Stimulated activated CD4-positive, alpha-beta T cell treated with anti-CD3 and anti-CD28 coated beads, Interleukin-15, amount 100 ng/mL, for 24 hours (primary cell): ENCODE measurements around the gene PIP4K2A.
A peak's percentile ranks its signal among the peaks of the same experiment; 100 is the strongest.
"Not testable (repeated sequence)": the region's sequence is repeated elsewhere in the genome, so short reads cannot be mapped to it uniquely, and the experiment has no call there.

Source experiments
- DNase-seq: peaks from one replicate; pipeline ENCODE4 v3.0.0-alpha.2; 2020

PIP4K2A gene

DNA sequence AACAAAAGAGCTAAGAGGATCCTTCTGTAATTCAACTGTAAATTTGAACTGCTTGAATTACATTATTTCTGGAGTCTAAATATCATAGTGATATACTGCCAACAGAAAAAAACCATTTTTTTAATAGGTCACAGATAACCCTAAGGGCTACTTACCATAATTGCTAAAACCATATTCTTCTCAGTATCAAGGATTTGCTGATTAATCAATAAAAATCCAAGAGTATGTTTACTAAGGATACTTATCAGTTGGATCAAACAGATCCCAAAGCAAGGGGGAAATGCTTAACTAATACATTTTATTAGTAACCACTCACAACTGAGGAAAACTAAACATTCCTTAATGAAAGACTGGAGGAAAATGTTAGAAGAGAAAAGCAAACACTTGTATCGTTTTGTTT lies 166.0 kb downstream of the PIP4K2A start:
- DNase-seq, result no peak

DNA sequence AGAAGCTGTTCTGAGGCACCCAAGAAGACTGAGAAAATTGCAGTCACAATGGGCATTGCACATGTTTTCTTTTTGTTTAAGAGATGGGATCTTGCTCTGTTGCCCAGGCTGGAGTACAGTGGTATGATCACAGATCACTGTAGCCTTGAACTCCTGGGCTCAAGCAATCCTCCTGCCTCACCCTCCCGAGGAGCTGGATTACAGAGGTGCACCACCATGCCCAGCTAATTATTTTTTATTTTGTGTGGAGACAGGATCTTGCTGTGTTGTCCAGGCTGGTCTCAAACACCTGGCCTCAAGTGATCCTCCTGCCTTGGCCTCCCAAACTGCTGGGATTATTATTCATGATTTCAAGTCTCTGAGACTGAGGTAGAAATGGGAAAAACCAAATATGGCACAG lies 168.7 kb downstream of the PIP4K2A start:
- no peak for DNase-seq

DNA sequence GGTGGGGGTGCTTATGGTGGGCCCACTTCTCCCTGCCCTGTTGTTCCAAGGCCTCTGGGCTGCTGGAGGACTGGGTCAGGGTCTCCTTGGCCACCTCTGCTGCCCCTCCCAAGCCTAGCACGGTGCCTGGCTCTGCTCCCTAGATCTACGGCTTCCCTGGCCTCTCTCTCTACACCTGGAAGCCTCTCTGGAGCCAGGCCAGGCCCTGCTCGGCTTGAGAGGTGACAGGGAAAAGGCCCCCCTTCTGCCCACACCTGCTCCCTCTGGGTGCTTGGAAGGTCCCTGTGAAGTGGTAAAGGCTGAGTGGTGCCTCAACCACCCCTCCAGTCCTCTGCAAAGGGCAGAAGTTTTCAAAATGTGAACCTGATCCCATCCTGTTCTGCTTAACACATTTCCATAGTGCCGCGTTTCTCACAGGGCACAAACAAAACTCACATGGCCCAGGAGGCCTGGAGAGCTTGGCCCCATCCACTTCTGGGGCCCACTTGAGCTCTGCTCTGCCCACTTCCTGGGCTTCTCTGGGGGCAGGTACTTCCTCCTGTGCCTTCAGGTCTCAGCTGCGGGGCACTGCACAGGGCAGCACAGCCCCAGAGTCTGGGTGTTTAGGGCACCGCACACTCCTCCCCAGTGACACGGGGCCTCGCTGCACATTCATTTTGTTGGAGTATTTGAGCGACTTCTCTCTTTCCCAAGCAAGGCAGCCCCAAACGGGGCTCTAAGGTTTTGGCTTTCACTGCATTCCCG lies 169.9 kb downstream of the PIP4K2A start:
- no peak for DNase-seq

DNA sequence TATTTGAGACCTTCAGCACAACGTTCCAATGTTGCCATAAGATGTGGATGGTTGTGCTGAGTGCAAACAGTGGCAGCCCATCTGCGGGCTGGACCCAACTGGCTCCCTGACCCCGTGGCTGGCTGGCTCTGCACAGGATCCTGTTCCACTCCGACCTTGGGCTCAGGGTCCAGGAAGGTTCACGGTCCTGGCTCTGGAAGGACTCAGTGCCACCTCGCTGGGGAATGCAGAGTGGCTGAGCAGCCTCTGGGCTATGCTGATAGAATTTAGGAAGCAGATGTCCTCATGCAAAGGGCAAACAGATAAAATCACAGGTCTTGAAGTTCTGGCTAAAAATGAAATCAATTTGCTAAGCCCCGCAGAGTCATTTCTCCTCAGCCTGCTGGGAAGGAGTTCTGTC lies 171.6 kb downstream of the PIP4K2A start:
- no peak for DNase-seq

DNA sequence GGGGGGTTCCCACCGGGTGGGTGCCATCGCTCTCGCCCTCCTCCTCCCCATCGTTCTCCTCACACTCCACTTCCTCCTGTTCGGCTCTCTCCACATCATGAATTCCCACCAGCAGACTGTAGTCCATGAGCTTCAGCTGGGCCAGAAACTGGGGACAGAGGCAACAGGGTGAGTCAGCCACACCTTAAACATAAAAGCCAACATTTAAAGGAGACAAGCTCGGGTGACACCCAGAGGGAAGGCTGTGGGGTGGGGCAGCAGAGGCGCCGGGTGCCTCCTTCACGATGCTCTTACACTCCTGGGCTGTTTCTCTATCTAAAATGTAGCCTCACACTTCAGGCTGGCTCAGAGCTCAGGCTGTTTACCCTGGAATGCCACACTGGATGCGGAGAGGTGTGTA lies 172.5 kb downstream of the PIP4K2A start:
- DNase-seq, result no peak

DNA sequence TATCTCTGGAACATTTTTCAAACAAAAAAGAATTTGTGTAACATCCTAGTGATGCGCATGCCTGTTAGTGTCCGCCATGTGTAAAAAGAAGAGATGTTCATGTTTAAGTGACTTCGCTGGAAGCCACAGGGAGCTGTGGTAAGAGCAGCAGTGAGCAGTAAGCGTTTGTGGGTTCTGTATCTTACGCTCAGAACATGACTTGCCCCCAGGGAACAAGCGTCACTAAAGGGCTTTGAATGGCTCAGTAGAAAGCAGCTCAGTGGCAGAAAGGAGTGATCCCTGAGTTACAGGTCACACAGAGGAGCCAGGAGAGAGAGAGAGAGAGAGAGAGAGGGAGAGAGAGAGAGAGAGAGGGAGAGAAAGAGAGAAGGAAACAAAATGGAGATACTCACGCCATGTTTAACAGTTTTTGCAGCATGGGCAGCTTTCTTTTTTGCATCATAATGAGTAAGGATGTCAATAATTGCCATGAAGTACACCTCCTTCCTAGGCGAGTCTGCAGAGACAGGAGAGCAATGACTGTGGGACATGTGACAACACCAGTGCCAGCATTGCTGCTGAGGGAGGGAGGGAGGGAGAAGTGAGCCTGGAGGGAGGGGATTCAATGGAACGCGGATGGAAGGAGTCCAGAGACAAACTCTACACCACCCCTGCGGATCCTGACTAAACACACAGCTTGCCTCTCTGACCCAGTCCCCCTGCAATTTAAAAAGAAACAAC lies 174.6 kb downstream of the PIP4K2A start:
- DNase-seq, result no peak

DNA sequence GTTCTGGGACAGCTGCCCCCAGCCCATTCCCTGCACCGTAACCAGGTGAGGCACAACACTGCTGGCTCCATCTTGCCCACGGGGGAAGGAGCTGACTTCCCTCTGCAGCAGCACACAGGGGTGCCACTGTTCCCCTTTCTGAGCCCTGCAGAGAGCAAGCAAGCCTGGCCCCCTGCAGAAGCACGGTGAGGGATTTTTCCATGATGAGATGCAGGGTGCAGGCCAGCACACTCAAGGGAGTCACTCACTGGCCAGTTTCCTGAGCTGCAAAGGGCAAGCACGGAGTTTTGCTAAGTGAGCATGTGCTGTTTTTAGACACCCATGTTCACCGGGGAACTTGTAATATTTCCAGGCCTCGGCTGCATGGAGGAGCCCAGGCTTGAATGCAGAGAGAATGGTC lies 176.6 kb downstream of the PIP4K2A start:
- no peak for DNase-seq

- no peak for DNase-seq
These were observed 177.8 kb downstream of the PIP4K2A start for GRCh38 chr10:22536620-22537019.

GRCh38 chr10:22534849-22535604 lies 179.4 kb downstream of the PIP4K2A start:
- no peak for DNase-seq

GRCh38 chr10:22531441-22531840 lies 182.9 kb downstream of the PIP4K2A start:
- no peak for DNase-seq

GRCh38 chr10:22531008-22531407 lies 183.4 kb downstream of the PIP4K2A start:
- no peak for DNase-seq

GRCh38 chr10:22527520-22527919 lies 186.9 kb downstream of the PIP4K2A start:
- no peak for DNase-seq

DNA sequence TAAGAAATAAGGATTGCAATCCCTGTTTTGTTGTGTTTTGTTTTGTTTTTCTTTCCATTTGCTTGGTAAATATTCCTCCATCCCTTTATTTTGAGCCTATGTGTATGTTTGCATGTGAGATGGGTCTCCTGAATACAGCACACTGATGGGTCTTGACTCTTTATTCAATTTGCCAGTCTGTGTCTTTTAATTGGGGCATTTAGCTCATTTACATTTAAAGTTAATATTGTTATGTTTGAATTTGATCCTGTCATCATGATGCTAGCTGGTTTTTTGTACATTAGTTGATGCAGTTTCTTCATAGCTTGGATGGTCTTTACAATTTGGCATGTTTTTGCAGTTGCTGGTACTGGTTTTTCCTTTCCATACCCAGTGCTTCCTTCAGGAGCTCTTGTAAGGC lies 190.0 kb downstream of the PIP4K2A start:
- not testable (repeated sequence) for DNase-seq

DNA sequence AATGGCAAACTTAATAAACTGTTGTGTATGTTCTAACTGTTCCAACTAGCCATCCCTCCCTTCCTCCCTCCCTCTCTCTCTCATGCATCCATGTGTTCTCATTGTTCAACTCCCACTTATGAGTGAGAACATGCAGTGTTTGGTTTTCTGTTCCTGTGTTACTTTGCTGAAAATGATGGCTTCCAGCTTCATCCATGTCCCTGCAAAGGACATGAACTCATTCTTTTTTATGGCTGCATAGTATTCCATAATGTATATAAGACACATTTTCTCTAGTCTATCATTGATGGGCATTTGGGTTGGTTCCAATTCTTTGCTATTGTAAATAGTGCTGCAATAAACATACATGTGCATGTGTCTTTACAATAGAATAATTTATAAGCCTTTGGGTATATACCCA lies 193.7 kb downstream of the PIP4K2A start:
- not testable (repeated sequence) for DNase-seq

- DNase-seq, result no peak
These were observed 196.1 kb downstream of the PIP4K2A start for GRCh38 chr10:22518167-22518724.

- DNase-seq, result no peak
These were observed 199.4 kb downstream of the PIP4K2A start for GRCh38 chr10:22515009-22515408.

GRCh38 chr10:22514414-22514758 lies 200.0 kb downstream of the PIP4K2A start:
- not testable (repeated sequence) for DNase-seq

DNA sequence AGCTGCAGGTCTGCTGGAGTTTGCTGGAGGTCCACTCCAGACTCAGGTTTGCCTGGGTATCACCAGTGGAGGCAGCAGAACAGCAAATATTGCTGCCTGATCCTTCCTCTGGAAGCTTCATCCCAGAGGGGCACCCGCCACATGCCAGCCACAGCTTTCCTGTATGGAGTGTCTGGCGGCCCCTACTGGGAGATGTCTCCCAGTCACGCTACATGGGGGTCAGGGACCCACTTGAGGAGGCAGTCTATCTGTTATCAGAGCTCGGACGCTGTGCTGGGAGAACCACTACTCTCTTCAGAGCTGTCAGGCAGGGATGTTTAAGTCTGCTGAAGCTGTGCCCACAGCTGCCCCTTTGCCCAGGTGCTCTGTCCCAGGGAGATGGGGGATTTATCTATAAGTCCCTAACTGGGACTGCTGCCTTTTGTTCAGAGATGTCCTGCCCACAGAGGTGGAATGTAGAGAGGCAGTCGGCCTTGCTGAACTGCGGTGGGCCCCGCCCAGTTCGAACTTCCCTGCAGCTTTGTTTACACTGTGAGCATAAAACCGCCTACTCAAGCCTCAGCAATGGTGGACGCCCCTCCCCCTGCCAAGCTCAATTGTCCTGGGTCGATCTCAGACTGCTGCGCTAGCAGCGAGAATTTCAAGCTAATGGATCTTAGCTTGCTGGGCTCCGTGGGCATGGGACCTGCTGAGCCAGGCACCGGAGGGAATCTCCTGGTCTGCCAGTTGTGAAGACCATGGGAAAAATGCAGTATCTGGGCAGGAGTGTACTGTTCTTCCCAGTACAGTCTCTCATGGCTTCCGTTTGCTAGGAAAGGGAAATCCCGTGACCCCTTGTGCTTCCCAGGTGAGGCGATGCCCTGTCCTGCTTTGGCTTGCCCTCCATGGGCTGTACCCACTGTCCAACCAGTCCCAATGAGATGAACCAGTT lies 200.6 kb downstream of the PIP4K2A start:
- DNase-seq, result not testable (repeated sequence)

DNA sequence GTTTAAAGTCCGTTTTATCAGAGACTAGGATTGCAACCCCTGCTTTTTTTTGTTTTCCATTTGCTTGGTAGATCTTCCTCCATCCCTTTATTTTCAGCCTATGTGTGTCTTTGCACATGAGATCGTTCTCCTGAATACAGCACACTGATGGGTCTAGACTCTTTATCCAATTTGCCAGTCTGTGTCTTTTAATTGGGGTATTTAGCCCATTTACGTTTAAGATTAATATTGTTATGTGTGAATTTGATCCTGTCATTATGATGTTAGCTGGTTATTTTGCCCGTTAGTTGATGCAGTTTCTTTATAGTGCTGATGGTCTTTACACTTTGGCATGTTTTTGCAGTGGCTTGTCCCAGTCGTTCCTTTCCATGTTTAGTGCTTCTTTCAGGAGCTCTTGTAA lies 202.4 kb downstream of the PIP4K2A start:
- not testable (repeated sequence) for DNase-seq

DNA sequence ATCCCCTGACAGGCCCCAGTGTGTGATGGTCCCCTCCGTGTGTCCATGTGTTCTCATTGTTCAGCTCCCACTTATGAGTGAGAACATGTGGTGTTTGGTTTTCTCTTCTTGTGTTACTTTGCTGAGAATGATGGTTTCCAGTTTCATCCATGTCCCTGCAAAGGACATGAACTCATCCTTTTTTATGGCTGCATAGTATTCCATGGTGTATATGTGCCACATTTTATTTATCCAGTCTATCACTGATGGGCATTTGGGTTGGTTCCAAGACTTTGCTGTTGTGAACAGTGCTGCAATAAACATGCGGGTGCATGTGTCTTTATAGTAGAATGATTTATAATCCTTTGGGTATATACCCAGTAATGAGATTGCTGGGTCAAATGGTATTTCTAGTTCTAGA lies 206.2 kb downstream of the PIP4K2A start:
- DNase-seq, result not testable (repeated sequence)

- peak; percentile 47 for DNase-seq
These were observed 208.3 kb downstream of the PIP4K2A start for GRCh38 chr10:22505911-22506685.

- no peak for DNase-seq
These were observed 209.6 kb downstream of the PIP4K2A start for GRCh38 chr10:22504766-22505165.
